ENCODE data around the gene PPM1F. TPM values are rescaled to one million over a fixed set of nuclear protein-coding genes. Genes with fewer than 3 reads are reported as not detected.
"Not testable (repeated sequence)": the region's sequence is repeated elsewhere in the genome, so short reads cannot be mapped to it uniquely, and the experiment has no call there.

PPM1F gene
- total RNA-seq, 8 experiments from 2014 or later = 12.3 to 23.1 (median 16.3) TPM

DNA sequence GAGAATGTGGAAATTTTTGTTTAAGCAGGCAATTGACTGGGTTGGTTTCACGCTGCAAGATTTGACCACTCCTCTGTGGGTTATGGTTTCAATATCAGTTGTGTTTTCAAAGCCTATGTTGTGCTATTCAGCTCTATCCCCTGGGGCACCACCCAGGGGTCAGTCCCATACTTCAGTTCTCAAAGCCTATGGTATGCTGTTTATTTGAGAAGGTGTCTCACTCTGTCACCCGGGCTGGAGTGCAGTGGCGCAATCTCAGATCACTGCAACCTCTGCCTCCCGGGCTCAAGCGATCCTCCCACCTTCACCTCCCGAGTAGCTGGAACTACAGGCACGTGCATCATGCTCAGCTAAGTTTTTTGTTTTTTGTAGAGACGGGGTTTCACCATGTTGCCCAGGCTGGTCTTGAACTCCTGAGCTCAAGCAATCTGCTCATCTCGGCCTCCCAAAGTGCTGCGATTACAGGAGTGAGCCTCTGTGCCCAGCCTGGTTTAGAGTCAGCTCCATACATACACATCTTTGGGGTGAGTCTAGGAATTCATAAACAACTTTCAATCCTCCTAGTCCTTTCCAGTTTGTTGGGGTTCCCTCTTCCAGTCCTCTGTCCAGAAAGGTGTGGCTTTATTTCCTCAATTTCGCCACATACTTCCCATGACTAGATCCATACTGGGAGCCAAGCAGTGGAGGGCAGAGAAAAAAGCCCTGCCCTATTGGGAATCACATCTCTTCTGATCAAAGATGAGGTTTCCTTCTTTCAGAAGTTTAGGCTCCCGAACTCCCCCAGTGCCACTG, 50.2 kb downstream of the PPM1F start:
- Histone ChIP-seq H3K27ac (no peak overlapping the region), H3K4me1 (replicated peaks in 1 of 2) (no peaks in the 10 kb centered on the region), H3K4me3 (no peak overlapping the region)
- in situ Hi-C loops (cut with MboI; ENCODE audit: low pct_unique_long_range_greater_than_20kb in 2 of 9, low sequenced_read_pairs in 9 of 9, unreplicated experiment in 9 of 9) = no loop called here
- WGBS, 10 experiments = 88 to 100% (median 95%) methylated on average over 1 to 11 of the region's 12 CpGs; no CpG with 5 or more reads in 3 of the 10 experiments
- ATAC-seq (replicated peaks in 6 of 8) = no peak

GRCh38 chr22:21898354-21898896, 54.2 kb downstream of the PPM1F start:
- H3K4me1 ChIP-seq (replicated peaks in 1 of 2) = no peaks in the 10 kb centered on the region
- H3K27ac ChIP-seq = peak overlapping the region in 1 of 2 donors; percentile 46
- 28 to 75% (median 62%) methylated on average over 1 of the region's 1 CpG; no CpG with 5 or more reads in 3 of the 10 experiments for WGBS, 10 experiments
- in situ Hi-C loops (cut with MboI; ENCODE audit: low pct_unique_long_range_greater_than_20kb in 2 of 9, low sequenced_read_pairs in 9 of 9, unreplicated experiment in 9 of 9) = no loop called here
- H3K4me3 ChIP-seq = no peak overlapping the region
- ATAC-seq (replicated peaks in 6 of 8) = no peak

GRCh38 chr22:21896951-21897513, 55.6 kb downstream of the PPM1F start:
- Histone ChIP-seq H3K4me1 (replicated peaks in 1 of 2) (no peaks in the 10 kb centered on the region), H3K4me3 (no peak overlapping the region), H3K27ac (no peak overlapping the region)
- in situ Hi-C loops (cut with MboI; ENCODE audit: low pct_unique_long_range_greater_than_20kb in 2 of 9, low sequenced_read_pairs in 9 of 9, unreplicated experiment in 9 of 9) = no loop called here
- WGBS, 10 experiments = 38 to 100% (median 84%) methylated on average over 1 to 4 of the region's 5 CpGs; no CpG with 5 or more reads in 1 of the 10 experiments
- no peak for ATAC-seq (replicated peaks in 6 of 8)

GRCh38 chr22:21896275-21896674, 56.4 kb downstream of the PPM1F start:
- H3K27ac ChIP-seq; ATAC-seq (replicated peaks in 6 of 8); H3K4me3 ChIP-seq; H3K4me1 ChIP-seq (replicated peaks in 1 of 2); in situ Hi-C loops (cut with MboI; ENCODE audit: low pct_unique_long_range_greater_than_20kb in 2 of 9, low sequenced_read_pairs in 9 of 9, unreplicated experiment in 9 of 9): not testable (repeated sequence)
- 20 to 100% (median 68%) methylated on average over 1 to 4 of the region's 4 CpGs for WGBS, 10 experiments

DNA sequence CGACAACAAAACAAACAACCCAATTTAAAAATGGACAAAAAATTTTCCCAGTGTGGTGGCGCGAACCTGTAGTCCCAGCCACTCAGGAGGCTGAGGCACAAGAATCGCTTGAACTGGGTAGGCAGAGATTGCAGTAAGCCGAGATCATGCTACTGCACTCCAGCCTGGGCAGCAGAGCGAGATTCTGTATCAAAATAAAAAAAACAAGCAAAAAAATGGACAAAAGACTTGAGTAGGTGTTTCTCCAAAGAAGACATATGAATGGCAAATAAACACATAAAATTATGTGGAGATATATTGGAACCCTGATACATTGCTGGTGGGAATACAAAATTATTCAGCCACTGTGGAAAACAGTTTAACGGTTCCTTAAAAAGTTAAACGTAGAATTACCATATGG, 57.8 kb downstream of the PPM1F start:
- in situ Hi-C loops (cut with MboI; ENCODE audit: low pct_unique_long_range_greater_than_20kb in 2 of 9, low sequenced_read_pairs in 9 of 9, unreplicated experiment in 9 of 9) = no loop called here
- Histone ChIP-seq H3K27ac (no peak overlapping the region), H3K4me3 (no peak overlapping the region), H3K4me1 (replicated peaks in 1 of 2) (no peaks in the 10 kb centered on the region)
- 51 to 100% (median 94%) methylated on average over 3 to 8 of the region's 8 CpGs for WGBS, 10 experiments
- ATAC-seq (replicated peaks in 6 of 8) = no peak

- WGBS, 10 experiments = 78 to 99% (median 80%) methylated on average over 2 to 10 of the region's 10 CpGs; no CpG with 5 or more reads in 5 of the 10 experiments
- no peak overlapping the region for H3K4me3 ChIP-seq
- no peaks in the 10 kb centered on the region for H3K4me1 ChIP-seq (replicated peaks in 1 of 2)
- in situ Hi-C loops (cut with MboI; ENCODE audit: low pct_unique_long_range_greater_than_20kb in 2 of 9, low sequenced_read_pairs in 9 of 9, unreplicated experiment in 9 of 9) = no loop called here
- ATAC-seq (replicated peaks in 6 of 8) = no peak
- peak overlapping the region in 1 of 2 donors; percentile 30 for H3K27ac ChIP-seq
Observed at GRCh38 chr22:21889251-21889990, 63.2 kb downstream of the PPM1F start.

- in situ Hi-C loops (cut with MboI; ENCODE audit: low pct_unique_long_range_greater_than_20kb in 2 of 9, low sequenced_read_pairs in 9 of 9, unreplicated experiment in 9 of 9) = no loop called here
- no peak overlapping the region for H3K27ac ChIP-seq
- H3K4me1 ChIP-seq (replicated peaks in 1 of 2) = no peaks in the 10 kb centered on the region
- ATAC-seq (replicated peaks in 6 of 8) = no peak
- H3K4me3 ChIP-seq = no peak overlapping the region
Observed at GRCh38 chr22:21887841-21888240, 64.8 kb downstream of the PPM1F start.

- H3K4me1 ChIP-seq (replicated peaks in 1 of 2); H3K4me3 ChIP-seq; in situ Hi-C loops (cut with MboI; ENCODE audit: low pct_unique_long_range_greater_than_20kb in 2 of 9, low sequenced_read_pairs in 9 of 9, unreplicated experiment in 9 of 9); H3K27ac ChIP-seq; ATAC-seq (replicated peaks in 6 of 8): not testable (repeated sequence)
- no CpG with 5 or more reads among the region's 26 CpGs for WGBS, 10 experiments
Observed at GRCh38 chr22:21883930-21884329, 68.7 kb downstream of the PPM1F start.

GRCh38 chr22:21882754-21883333, 69.8 kb downstream of the PPM1F start:
- WGBS, 10 experiments = 67 to 80% methylated on average over 1 of the region's 7 CpGs; no CpG with 5 or more reads in 8 of the 10 experiments
- ATAC-seq (replicated peaks in 6 of 8) = not testable (repeated sequence)

DNA sequence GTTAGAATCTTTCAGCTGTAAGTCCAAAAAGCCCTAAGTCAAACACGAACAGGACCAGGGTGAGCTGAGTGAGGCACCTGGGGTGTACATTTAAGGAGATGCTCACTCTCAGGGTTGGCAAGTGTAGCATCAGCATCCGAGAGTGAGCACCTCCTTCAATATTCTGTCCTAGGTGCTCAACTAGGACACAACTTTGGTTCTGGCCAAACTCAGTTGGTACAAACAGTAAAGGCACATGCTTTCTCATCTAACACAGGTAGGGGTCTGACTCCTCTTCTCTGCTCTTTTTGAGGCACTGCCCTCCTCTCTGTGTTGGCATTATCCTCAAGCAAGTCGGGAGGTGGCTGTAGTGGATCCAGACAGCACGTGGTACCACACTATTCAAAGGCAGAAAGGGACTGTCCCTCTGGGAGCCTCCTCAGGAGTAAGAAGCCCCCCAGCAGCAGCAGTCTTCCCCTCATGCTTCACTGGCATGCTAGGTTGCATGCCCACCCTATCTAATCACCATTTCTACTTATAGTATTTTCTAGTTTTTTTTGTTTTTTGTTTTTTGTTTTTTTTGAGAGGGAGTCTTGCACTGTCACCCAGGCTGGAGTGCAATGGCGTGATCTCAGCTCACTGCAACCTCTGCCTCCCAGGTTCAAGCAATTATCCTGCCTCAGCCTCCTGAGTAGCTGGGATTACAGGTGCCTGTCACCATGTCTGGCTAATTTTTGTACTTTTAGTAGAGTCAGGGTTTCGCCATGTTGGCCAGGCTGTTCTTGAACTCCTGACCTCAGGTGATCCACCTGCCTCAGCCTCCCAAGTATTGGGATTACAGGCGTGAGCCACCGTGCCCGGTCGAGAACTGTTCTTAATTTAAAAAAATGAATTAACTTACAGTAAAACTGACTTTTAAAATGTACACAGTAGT, 70.6 kb downstream of the PPM1F start:
- WGBS, 10 experiments = 68 to 100% (median 82%) methylated on average over 2 to 8 of the region's 10 CpGs
- H3K4me3 ChIP-seq = no peak overlapping the region
- no peaks in the 10 kb centered on the region for H3K4me1 ChIP-seq (replicated peaks in 1 of 2)
- ATAC-seq (replicated peaks in 6 of 8) = no peak
- peak overlapping the region in 1 of 2 donors; percentile 25 for H3K27ac ChIP-seq
- in situ Hi-C loops (cut with MboI; ENCODE audit: low pct_unique_long_range_greater_than_20kb in 2 of 9, low sequenced_read_pairs in 9 of 9, unreplicated experiment in 9 of 9) = no loop called here

More at GRCh38 chr22:21882754-21883333, 69.8 kb downstream of the PPM1F start:
- H3K4me3 ChIP-seq; in situ Hi-C loops (cut with MboI; ENCODE audit: low pct_unique_long_range_greater_than_20kb in 2 of 9, low sequenced_read_pairs in 9 of 9, unreplicated experiment in 9 of 9); H3K4me1 ChIP-seq (replicated peaks in 1 of 2): not testable (repeated sequence)
- H3K27ac ChIP-seq = peak overlapping the region in 1 of 2 donors; percentile 25

GRCh38 chr22:21876486-21877176, 76.0 kb downstream of the PPM1F start:
- Histone ChIP-seq H3K4me3 (no peak overlapping the region), H3K4me1 (replicated peaks in 1 of 2) (no peaks in the 10 kb centered on the region), H3K27ac (peak overlapping the region in 1 of 2 donors; percentile 41)
- WGBS, 10 experiments = 19 to 100% (median 78%) methylated on average over 2 to 4 of the region's 4 CpGs
- ATAC-seq (replicated peaks in 6 of 8) = peak in 3 of 8 experiments; percentile 31 to 68 (median 48)
- in situ Hi-C loops (cut with MboI; ENCODE audit: low pct_unique_long_range_greater_than_20kb in 2 of 9, low sequenced_read_pairs in 9 of 9, unreplicated experiment in 9 of 9) = no loop called here

All from motor neuron (in vitro differentiated cells).